BJ (cell line): Measurements from ENCODE around the gene ITM2B. TPM values are rescaled to one million over a fixed set of nuclear protein-coding genes. Genes with fewer than 3 reads are reported as not detected.

Experiments used
- CTCF ChIA-PET: fragments of 350-600 bp; formaldehyde crosslinking; extraction: SDS; loops from one replicate; lab custom pipeline; 2021; ENCODE audit warnings: antibody characterized with exemption, inconsistent platforms; lab: Yijun Ruan, JAX
- POLR2A ChIA-PET: fragments of 300-600 bp; sonication (Branson Sonifier 250); formaldehyde crosslinking; extraction: SDS; loops from one replicate; lab custom pipeline; 2021; ENCODE audit warnings: antibody characterized with exemption; lab: Charles Lee
- DNase-seq: peaks from one replicate; pipeline ENCODE4 v3.0.0-alpha.2; 2011; ENCODE audit warnings: low read depth
- H3K27me3 ChIP-seq: 2 replicates; pipeline ENCODE4 v1.6.0; 2011; ENCODE audit warnings: low read length; ENCODE audit not compliant: control insufficient read depth, insufficient read depth
- H3K36me3 ChIP-seq: 2 replicates; pipeline ENCODE4 v1.5.1; 2011; ENCODE audit warnings: low read length; ENCODE audit not compliant: control insufficient read depth, insufficient read depth
- H3K4me3 ChIP-seq: 2 replicates; pipeline ENCODE4 v1.5.1; 2011; ENCODE audit warnings: low read depth, mild to moderate bottlenecking, control low read depth, low read length
- CTCF ChIP-seq: IDR thresholded peaks from 2 replicates; pipeline ENCODE4 v1.5.1; 2011; ENCODE audit warnings: low read depth, mild to moderate bottlenecking, control low read depth, inconsistent platforms, low read length, moderate library complexity; ENCODE audit not compliant: insufficient read depth
- polyA plus RNA-seq: library from polyadenylated mRNA; depleted of rRNA; stranded (reverse); fragments of >200 nt; gene quantifications from 2 replicates; pipeline ENCODE4 v1.2.3, GENCODE V29; 2011

ITM2B gene
- polyA plus RNA-seq, 1 experiment = 173 TPM

- no peaks in the 10 kb centered on the region for H3K36me3 ChIP-seq
- no peak for DNase-seq
- no peak overlapping the region for H3K4me3 ChIP-seq
- CTCF ChIA-PET = no interaction called here
- peaks cover 1% of the 10 kb centered on the region; the same call in 1 of the 2 replicates for H3K27me3 ChIP-seq
- POLR2A ChIA-PET = no interaction called here
- TF ChIP-seq CTCF = no peak
Measured at GRCh38 chr13:48294653-48295052, 61.6 kb downstream of the ITM2B start.

- H3K4me3 ChIP-seq = no peak overlapping the region
- no peak for DNase-seq
- H3K36me3 ChIP-seq = no peaks in the 10 kb centered on the region
- H3K27me3 ChIP-seq = peaks cover 1% of the 10 kb centered on the region; the same call in 1 of the 2 replicates
- ChIA-PET CTCF (interaction anchor here (0.7 kb wide), 1 partner anchor 299 kb away, joined by 3 read pairs; no protein-coding TSS in a partner anchor), POLR2A (no interaction called here)
- no peak for TF ChIP-seq CTCF
Measured at GRCh38 chr13:48295271-48295670, 62.3 kb downstream of the ITM2B start.

GRCh38 chr13:48296528-48296927, 63.5 kb downstream of the ITM2B start:
- ChIA-PET CTCF (no interaction called here), POLR2A (no interaction called here)

DNA sequence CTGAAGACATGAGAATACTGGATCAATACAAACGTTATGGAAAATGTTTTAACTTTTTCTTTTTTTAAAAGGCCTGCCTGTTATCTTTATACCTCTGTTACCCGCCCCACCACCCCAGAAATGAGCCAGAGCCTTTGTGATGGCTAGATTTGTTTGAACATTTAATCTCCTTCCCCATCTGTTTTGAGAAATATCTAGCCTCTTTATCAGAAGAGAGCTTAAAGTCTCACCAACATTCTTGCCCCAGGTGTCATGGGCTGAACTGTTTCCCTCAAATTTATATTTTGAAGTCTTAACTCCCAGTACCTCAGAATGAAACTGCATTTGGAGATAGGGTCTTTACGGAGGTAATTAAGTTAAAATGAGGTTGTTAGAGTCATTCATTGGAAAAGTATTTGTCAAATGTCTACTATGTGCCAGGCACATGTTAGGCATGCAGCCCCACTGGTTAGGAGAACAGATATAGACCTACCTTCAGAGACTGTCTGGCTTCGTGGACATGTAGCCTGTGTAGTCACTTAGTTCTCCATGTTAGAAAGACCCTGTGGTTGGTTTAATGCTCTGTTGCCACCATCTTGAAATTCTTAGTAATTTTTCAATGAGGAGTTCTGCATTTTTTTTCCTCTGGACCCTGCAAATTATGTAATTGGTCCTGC, 64.3 kb downstream of the ITM2B start:
- ChIA-PET POLR2A (no interaction called here), CTCF (no interaction called here)

More at GRCh38 chr13:48296528-48296927, 63.5 kb downstream of the ITM2B start:
- Histone ChIP-seq H3K36me3 (no peaks in the 10 kb centered on the region), H3K4me3 (no peak overlapping the region), H3K27me3 (no peaks in the 10 kb centered on the region; the same call in 1 of the 2 replicates)
- no peak for TF ChIP-seq CTCF
- DNase-seq = no peak

DNA sequence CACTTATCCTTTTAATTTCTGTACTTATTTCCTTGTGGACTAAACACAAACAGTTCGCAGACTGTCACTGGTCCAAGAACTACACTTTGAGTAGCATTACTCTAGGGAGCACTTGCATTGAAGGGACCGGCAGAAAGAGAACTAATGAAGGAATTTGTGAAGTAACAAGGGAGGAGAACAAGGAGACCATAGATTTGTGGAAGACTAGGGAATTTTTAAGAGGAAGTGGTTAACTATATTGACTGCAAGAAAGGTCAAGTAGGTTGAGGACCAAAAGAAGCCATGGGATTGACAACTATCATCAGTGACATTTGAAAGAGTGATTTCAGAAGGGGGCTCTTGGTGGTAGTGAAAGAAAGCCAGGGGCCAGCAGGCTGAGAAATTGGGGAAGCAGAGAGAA, 66.6 kb downstream of the ITM2B start:
- POLR2A ChIA-PET = no interaction called here
- TF ChIP-seq CTCF = no peak
- no peak overlapping the region for H3K4me3 ChIP-seq
- CTCF ChIA-PET = no interaction called here
- DNase-seq = no peak
- H3K27me3 ChIP-seq = no peaks in the 10 kb centered on the region; the same call in 1 of the 2 replicates
- no peaks in the 10 kb centered on the region for H3K36me3 ChIP-seq

More for the DNA sequence above, 64.3 kb downstream of the ITM2B start:
- DNase-seq = no peak
- no peak for TF ChIP-seq CTCF
- H3K36me3 ChIP-seq = no peaks in the 10 kb centered on the region
- H3K27me3 ChIP-seq = no peaks in the 10 kb centered on the region; the same call in 1 of the 2 replicates
- no peak overlapping the region for H3K4me3 ChIP-seq
